ENCODE data around the gene DGKI.

DNA sequence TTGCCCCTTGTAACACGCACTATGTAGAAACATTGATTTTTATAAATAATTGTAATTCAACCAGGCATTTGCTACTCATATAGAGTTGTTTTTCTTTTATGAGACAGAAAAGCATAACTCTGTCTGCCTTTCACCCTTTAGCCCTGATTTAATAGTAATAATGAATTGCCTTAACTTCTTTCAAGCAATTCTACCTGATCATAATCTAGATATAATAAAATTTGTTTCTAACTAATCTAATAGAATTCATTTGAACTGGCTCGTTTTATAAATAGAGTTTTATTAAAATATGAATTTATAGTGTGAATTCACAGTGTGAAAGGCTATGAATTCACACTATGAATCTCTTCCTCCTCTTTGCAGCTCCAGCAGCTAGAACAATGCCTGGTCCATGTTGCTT is 319.1 kb downstream of the DGKI start:
- no peak for TF ChIP-seq TARDBP (IDR thresholded peaks at IDR 0.05)
- no peak for TF ChIP-seq CTBP1 (IDR thresholded peaks at IDR 0.05; ENCODE audit: borderline replicate concordance)
- no peak for TF ChIP-seq NFRKB (IDR thresholded peaks at IDR 0.05)
- TF ChIP-seq SP1 (IDR thresholded peaks at IDR 0.05): no peak
- TF ChIP-seq ELF4 (IDR thresholded peaks at IDR 0.05): no peak
- TF ChIP-seq FOXK2 (IDR thresholded peaks at IDR 0.05): no peak
- no peak for TF ChIP-seq FOXM1 (IDR thresholded peaks at IDR 0.05; ENCODE audit: borderline replicate concordance)
- no peak for TF ChIP-seq SUZ12 (IDR thresholded peaks at IDR 0.05)
- TF ChIP-seq FOXA1 (IDR thresholded peaks at IDR 0.05): no peak
- no peak for TF ChIP-seq BHLHE40 (IDR thresholded peaks at IDR 0.05; ENCODE audit: borderline replicate concordance)
- TF ChIP-seq HDGF (IDR thresholded peaks at IDR 0.05; ENCODE audit: borderline replicate concordance): no peak
- no peak for TF ChIP-seq L3MBTL2 (conservative IDR thresholded peaks at IDR 0.05)
